Mesangial cell (primary cell): ENCODE data around the gene POLR3G. TPM values are rescaled to one million over a fixed set of nuclear protein-coding genes. Genes with fewer than 3 reads are reported as not detected.

Experiments
- total RNA-seq: library from RNA; depleted of rRNA; stranded (reverse); fragments of >200 nt; gene quantifications from 2 replicates; pipeline ENCODE4 v1.2.3, GENCODE V29; 2015

The POLR3G gene, protein sequence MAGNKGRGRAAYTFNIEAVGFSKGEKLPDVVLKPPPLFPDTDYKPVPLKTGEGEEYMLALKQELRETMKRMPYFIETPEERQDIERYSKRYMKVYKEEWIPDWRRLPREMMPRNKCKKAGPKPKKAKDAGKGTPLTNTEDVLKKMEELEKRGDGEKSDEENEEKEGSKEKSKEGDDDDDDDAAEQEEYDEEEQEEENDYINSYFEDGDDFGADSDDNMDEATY
- 5.6 and 11.6 TPM in 2 replicates for total RNA-seq

DNA sequence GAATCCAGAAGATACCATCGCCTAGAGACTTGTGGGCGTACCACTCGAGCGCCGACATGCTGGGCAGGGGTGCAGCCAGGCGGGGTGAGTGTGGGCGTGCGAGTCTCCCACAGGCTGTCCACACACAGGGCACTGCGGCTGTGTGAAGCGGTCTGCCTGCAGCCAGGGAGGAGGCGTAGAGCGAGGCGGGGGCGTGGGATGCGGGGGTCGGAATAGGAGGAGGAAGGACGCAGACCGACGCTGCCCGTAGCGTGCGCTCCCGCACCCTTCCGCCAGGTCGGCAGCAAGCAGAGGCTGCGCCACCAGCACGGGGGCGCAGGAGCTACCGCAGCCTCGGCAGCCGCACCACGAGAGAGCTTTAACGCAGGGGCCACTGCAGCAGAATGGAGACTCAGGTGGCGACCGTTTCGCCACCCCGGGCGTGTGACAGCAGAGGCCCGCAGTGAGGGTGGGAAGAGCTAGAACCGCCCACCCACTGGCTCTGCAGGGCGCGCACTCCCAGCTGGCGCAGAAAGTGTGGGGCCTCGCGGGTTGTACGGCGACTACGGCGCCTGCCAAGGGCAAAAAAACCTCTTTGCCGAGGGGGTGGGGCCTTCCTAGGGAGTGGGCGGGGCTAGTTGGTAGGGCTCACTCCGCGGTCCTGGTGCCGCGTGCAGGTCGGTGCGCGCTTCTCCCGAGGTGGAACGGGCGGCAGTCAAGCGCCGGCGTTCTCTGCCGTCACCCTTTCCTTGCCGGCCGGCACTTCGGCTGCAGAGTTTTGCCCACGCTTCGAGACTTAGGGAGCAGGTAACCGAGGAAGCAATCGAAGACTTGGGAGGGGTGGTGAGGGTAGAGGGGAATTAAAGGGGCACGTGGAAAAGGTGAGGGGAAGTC, at the start of gene POLR3G, which contains the start of gene MBLAC2:
TSS of gene POLR3G (plus strand) at position 630 of the 873 bp plus-strand sequence. CDS start 10,704 bp downstream, outside the sequence.
TSS of gene MBLAC2 (minus strand) at position 537 of the 873 bp plus-strand sequence. CDS start at position 58, 479 bp downstream.

DNA sequence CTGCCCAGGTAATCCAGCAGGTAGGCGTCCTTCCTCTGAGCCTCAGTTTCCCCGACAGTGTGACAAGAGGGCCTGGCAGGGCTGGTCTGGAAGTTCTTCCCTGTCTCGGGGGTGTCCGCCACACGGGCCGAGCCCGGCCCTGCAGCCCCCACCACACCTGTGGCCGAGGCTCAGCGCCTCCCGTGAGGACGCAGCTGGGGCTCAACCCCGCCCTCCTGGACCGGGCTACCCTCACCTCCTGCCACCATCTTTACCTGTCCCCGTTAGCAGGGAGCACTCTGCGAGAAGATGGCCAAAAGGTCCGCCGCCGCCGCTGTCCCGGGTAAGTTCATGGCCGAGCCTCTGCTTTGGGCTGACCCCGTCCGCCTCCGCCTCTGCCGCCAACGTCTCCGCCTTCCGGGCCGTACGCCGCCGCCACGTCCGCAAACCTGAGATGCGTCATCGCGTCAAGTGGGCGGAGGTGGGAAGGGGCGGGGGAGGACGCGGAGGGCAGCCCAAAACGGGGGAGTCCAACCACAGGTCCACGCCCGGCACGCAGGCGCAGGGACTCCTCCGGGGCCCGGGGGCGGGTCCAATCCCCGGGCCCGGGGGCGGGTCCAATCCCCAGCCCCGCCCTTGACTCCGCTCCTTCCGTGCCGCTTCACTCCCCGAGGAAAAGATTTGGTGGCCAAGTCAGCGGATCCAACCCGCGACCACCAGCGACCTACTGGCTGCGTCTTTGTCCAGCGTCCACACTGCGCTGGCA, 54.7 kb downstream of the POLR3G start, which contains the start of gene LYSMD3:
TSS of gene LYSMD3 (minus strand) at position 391 of the 745 bp plus-strand sequence. CDS start 4,295 bp downstream, outside the sequence.

DNA sequence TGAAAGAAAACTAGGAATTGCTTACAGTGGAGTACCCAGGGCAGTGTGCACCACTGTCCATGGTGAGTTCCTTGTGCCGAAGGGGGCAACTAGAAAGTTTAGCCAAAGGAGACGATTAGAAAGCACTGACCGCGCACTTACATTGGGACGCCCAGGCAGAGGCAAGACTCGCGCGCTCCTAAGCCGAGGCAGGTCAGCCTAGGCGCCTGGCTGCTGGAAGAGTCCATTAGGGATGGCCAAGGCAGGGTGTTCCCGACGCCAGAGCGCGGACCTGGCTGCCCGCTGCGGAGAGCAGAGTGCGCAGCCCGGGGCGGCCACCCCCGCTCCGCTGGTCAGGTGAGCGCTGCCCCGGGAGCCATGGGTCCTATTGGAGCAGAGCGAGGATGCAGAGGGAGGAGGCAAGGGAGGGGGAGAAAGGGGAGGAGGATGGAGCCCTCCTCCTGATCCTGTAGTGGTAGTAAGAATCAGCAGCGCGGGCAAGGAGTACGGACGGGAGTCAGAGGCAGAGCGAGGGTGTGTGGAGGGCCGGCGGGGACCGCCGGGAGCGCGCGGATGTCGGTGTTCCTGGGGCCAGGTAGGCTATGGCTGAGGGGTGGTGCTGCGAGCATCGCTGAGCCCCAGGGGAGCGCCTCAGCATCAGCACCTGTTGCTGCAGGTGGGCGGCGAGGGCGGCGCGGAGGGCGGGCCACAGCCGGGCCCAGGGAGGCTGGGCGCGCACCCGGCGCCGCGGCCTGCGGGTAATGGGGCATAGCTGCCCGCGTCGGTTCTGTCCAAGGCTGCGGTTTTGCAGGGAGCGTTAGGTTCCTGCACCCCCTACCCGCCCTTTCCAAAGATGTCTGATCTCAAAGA, 83.9 kb downstream of the POLR3G start, which contains the start of gene ADGRV1:
TSS of gene ADGRV1 (plus strand) at position 454 of the 849 bp plus-strand sequence. CDS start at position 553, 99 bp downstream.

Other genes starting within 250 kb of the POLR3G start
- gene CETN3, start 65.1 kb upstream of the POLR3G start, total RNA-seq: 1.0 and 6.4 TPM in 2 replicates
- gene MBLAC2, start 93 bp upstream of the POLR3G start, total RNA-seq: 2.4 and 4.4 TPM in 2 replicates
- gene LYSMD3, start 54.7 kb downstream of the POLR3G start, total RNA-seq: 6.5 and 6.7 TPM in 2 replicates
- gene ADGRV1, start 83.9 kb downstream of the POLR3G start, total RNA-seq: 0.76 and 0.81 TPM in 2 replicates